ENCODE data around the gene CASZ1.

CASZ1 gene

DNA sequence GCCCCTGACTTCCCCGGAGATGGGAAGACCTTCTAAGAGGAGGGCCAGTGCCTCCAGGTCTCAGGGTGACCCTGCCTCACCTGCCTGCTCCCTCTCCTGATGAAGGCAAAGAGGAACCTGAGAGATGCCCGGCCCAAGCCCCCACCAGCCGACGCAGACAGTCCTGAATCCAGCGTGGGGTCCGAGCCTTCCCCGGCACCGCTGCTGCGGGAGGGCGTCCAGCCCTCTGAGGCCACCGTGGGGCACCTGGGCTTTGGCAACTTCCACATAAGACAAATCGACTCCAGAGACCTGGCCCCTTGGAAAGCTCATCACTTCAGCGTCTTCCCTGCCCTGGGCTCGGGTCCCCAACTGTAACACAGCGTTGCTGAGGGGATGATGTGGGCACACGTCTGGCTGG is 122.2 kb downstream of the CASZ1 start:
- no peak for DNase-seq

DNA sequence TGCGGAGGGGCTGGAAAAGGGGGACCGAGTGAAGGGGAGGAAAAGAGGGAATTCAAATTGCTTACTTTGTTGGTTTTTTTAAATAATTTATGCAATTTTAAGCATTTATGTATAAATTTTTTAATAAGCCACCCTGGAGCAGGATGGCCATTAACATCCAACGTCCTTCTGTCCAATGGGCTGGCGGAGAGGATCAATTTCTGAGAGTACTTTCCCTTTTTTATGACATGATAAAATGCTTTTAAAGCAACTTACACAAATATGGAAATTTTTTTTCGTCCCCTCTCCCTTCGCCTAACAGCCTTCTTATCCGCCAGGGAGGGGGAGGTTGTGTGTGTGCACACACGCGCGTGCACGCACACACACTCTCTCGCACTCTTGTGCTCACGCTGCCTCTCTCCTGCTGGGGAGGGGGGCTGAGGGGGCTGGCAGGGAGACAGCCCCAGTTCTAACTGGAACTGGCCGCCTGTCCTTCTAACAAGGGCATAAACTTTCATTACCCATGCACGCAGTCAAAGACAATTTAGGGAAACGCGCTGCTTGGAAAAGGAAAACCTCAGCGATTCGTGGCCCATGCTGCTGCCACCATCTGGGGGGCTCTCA is 123.2 kb downstream of the CASZ1 start:
- no peak for DNase-seq

DNA sequence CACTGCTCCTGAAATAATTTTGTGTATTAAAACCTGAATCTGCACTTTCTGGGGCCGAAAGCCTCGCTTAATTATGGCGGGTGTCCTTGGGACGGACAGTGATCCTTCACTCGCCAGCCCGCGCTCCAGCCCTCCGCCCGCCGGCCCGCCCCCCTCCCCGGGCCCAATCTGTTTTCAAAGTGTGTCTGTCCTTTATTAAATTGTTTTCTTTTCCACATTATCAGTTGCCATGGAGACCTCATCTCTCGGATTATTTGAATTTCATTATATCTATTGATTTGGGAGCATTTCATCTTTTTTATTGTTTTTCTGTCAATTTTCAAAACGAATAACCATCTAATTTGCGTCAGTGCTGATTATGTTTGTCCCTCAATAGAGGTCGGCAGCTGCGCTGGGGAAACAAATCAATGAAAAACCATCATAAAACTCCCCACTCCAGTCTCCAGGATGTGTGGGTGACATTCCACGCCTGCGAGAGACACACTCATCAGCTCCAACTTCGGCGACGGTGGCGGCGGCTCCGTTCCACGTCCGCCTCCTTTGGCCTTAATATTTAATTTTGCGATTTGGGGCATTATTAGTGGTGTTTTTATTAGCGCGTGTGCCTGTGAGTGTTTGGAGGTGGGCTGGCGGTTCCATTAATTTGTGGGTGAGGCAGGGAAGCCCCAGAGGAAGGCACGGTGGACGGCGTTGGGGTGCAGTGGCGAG is 123.9 kb downstream of the CASZ1 start:
- peak in 1 of 56 donors; percentile 25 for DNase-seq

DNA sequence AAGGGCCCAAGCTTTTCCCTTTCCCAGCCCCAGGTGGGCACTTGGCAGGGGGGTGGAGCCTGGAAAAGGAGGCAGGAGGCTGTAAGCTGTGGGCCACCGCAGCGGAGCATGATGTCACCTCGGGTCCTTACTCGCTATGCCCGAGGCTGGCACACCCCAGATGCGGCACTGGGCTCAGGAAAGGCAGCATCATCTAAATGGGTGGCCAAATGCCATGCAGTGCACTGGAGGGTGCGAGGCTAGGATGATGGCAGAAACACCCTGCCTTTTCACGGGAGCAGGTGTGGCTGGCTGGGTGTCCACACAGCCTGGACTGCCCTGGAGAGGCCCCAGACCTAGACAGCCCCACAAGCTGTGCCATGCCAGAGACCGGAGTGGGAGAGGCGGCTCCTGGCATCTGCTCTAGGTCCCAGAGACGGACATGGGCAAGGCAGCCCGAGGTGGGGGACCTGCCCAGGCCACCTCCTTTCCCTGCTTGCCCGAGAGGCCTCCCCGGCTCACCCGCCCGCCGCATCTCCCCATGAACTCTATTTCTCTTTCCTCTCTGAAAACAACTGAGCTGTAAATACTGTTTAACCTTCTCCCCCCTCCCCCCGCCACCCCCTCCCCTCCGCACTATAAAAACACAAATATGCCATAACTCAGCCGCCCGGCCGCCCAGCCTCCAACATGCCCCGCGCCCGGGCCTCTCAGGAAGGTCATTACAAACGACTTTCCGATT is 124.7 kb downstream of the CASZ1 start:
- DNase-seq = no peak

DNA sequence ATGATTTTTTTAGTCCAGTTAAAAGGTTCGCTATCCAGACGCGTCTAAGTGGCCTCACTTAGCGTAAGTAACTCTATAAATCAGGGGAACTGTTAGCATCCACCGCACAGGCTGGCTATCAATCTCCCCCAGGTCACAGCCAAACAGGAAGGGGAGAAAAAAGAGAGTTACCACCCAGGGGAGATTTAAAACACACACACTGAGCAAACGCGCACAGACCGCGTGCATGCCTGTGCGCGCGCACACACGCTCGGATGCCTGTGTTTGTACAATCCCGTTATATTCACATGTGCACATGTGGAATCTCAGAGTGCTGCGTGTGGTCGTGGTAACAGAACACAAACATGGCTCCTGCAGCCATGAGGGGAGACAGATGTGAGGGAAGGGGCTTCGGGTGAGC is 125.4 kb downstream of the CASZ1 start:
- DNase-seq = no peak

DNA sequence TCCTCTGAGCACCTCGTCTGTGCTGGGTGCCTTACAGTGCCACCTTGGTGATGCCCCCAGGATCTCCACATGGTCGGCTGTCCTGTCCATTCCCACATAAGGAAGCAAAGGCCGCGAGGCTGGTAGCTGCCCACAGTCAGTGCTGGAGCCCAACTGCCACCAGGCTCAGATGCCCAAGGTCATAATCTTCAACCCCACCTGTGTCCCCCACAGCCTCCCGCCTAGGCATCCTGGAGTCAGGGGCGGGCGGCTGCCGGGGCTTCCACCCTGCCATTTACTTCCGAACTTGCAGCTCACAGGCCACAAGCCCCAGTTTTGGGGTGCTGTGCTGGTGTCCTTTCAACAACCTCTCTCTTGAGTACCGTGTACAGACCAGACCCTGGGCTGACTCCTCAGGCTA is 126.3 kb downstream of the CASZ1 start:
- DNase-seq = no peak

DNA sequence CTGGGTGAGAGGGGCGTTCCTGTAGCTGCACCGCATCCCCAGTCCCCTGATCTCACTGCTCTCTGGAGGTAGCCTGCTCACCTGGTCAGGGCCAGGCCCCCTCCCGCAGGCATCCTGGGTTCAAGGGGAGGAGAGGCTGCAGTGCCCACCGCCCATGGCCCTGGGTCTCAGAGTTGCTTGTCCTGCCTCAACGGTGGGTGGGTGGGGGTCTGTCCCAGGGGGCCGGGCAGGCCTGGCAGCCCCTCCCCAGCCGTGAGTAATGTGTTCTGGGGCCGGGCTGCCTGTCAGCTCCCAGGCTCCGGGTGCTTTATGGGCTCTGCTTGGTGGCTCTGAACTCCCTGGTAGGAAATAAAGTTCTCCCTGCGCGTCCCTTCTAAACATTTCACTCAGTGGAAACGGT is 126.9 kb downstream of the CASZ1 start:
- no peak for DNase-seq

DNA sequence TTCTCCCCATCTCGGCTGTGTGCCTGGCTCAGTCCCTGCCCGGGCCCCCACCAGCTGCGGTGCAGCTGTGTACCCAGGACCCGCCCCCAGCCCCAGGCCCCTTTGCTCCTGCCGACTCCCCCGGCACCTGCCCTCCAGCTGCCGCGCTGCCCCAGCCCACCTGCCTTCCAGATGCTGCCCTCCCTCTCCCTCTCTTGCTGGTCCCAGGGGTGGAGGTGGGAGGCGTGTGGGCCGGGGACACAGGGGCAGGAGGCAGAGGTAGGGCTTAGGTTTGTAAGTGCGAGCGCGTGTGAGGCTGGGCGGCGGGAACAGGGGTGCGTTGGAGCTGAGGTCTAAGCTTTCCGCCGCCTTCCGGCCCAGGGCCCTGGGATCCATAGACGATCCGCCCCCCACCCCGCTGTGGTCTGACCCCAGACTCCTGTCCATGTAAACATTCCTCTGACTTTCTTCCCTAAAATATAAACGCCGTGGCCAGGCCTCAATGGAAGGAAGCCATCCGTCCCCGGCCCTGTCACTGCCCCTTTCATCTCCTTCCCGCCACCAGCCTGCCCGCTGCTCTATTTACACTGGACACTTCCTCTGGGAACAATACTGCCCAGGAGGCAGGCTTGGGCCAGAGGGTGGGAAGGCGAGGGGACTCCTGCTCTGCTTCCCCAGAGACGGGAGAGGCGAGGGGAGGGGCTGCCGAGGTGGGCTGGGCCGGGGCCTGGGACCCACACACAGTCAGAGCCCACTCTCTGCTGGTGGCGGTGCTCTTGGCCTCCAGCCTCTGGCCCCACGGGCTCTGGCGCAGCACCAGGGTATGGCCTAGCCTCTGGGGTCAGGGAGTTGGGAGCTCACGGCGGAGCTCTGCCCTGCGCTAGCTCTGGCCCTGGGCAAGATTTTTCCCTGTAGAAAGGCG is 128.3 kb downstream of the CASZ1 start:
- no peak for DNase-seq

DNA sequence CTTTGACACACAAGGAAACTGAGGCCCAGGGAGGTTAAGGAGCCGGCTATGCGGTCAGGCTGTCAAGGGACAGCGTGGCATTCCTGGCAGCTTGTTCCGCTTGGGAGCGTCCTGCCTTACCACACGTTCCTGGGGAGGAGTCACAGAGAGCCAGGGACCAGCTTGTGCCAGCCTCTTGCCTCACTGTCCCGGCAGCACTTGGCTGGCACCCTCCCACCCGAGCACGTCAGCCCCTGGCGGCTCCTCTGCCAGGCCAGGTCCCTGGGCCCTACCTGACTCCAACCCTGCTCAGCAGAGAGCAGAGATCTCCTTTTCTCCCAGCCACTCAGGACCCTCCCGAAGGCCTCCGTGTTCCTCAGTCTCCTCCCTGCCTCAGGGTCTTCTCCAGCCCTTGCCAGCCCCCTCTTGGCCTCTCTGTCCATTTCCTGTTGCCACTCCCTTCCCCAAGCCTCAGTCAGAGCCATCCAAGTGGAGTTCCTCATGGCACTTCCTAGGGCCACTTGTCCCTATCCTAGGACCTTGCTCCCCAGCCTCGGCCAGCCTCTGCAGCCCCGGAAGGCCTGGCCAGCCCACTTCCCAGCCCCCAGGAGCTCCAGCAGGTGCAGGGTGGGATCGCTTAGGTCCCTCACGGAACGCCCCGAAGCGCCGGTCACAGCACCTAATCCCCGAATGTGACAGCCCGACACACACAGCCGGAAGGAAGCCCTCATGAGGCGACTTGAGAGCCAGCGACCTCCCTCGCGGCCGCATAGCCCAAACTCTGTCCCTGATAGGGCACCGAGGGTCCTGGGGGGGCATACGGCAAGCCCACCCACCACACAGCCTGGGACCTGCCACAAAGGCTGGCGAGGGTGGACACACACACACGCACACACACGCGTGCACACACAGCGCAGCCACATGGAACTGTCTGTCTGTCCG is 130.3 kb downstream of the CASZ1 start:
- peak in 4 of 56 donors; percentile 7 to 21 (median 10) for DNase-seq

DNA sequence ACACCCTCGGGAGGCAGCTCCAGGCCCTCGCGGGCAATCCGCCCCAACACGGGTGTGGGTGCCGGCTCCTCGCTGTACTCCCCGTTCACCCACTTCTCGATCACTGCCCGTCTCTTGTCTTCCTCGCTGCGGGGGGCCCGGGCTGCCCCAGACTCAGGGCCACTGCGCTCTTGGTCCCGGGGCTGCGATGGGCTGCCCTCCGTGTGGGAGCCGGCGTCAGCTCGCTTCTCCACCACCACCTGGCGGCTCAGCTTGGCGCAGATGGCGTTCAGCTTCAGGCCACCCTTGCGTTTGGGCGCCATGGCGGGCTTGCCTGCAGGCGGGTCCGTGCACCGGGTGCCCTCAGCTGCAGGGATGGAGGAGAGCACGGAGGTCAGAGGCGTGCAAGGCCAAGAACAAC is 131.2 kb downstream of the CASZ1 start:
- DNase-seq = no peak

DNA sequence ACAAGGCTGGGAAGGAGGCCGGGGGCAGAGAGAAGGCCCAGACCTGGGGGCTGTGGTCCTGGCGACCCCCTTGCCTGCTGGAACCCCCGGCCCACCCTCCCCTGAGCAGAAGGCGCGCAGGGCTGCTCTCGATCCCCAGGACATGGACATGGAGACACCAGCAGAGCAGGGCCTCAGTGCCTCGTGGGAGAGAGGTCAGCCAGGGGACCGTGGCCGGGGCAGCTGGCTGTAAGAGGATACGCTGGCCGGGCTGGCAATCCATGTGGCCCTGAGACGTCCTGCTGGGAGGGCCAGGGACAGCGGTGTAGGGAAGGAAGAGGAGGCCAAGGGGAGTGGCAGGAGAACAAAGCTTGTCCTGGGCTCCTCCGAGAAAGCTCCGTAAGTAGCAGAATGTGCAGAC is 132.2 kb downstream of the CASZ1 start:
- DNase-seq = peak in 9 of 56 donors; percentile 4 to 33 (median 15)

DNA sequence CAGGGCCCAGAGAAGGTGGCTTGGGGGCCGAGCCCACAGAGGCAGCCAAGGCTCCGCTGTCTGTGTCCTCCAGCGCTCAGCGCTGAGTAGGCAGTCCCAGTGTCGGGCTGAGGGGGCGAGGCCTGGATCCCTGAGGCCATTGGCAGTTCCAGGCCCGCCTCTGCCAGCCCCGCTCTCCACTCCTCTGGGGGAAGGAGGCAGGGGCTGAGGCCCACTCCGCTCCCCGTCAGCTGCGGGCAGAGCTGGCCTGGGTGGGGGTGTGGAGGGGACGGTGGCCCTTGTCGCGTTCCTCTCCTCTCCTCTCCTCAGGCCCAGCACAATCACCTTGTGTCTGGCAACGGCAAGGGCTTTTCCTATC is 132.8 kb downstream of the CASZ1 start:
- DNase-seq = peak in 39 of 56 donors; percentile 4 to 67 (median 25)

DNA sequence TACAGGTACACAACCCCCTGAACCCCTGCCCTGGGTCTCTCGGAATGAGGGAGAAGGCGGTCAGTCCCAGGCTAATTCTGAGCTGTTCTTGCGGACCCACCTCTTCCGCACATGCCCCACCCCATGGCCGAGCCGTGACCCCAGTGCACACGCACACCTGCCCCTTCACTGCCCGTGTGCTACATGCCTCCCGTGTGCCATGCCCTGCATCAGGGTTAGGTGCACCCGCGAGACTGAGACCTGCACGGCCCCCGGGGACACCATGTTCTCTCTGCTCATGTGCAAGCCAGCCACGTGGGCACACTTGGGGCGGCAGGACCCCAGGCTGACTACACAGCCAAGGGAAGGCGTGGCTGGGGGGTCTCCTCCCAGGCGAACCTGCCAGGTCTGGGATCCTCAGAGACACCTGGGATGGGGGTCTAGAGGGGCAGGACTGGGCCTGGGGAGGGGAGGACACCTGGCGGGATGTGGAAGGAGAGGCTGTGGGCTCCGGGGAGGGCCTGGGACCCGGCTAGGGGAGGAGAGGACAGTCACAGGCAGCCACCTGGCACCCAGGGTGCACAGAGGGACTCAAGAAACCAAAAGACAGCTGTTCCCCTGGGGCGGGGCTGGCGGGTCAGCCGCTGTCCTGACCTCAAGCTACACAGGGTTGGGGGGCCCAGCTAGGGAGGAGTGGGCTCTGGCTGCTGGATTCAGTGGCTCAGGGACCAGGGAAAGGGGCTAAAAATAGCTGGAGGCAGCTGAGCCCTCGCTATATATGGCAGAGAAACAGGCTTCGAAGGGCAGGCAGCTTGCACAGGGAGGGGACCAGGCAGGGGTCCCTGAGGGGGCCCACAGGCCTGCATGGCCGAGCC is 133.4 kb downstream of the CASZ1 start:
- no peak for DNase-seq

DNA sequence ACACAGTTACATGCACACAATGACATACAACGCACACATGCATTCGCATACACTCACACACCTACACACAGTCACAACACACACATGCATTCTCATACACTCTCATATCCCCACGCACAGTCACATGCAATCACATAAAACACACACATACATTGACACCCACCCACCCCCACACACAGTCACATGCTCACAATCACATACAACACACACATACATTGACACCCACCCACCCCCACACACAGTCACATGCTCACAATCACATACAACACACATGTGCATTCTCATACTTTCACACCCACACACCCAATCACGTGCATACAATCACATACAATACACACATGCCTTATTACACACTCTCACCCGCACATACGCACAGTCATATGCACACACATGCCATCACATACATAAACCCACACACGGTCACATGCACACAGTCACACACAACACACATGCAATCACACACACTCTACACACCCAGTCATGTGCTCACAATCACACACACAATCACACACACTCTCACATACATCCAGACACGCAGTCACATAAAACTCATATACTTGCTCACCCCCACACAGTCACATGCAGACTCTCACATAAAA is 134.3 kb downstream of the CASZ1 start:
- no peak for DNase-seq

DNA sequence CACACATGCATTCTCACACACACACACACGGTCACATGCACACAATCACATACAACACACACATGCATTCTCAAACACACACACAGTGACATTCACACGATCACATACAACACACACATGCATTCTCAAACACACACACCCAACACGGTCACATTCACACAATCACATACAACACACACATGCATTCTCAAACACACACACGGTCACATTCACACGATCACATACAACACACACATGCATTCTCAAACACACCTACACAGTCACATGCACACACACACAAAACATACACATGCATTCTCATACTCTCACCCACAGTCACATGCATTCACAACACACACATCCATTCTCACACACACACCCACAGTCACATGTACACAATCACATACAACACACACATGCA is 135.0 kb downstream of the CASZ1 start:
- no peak for DNase-seq

DNA sequence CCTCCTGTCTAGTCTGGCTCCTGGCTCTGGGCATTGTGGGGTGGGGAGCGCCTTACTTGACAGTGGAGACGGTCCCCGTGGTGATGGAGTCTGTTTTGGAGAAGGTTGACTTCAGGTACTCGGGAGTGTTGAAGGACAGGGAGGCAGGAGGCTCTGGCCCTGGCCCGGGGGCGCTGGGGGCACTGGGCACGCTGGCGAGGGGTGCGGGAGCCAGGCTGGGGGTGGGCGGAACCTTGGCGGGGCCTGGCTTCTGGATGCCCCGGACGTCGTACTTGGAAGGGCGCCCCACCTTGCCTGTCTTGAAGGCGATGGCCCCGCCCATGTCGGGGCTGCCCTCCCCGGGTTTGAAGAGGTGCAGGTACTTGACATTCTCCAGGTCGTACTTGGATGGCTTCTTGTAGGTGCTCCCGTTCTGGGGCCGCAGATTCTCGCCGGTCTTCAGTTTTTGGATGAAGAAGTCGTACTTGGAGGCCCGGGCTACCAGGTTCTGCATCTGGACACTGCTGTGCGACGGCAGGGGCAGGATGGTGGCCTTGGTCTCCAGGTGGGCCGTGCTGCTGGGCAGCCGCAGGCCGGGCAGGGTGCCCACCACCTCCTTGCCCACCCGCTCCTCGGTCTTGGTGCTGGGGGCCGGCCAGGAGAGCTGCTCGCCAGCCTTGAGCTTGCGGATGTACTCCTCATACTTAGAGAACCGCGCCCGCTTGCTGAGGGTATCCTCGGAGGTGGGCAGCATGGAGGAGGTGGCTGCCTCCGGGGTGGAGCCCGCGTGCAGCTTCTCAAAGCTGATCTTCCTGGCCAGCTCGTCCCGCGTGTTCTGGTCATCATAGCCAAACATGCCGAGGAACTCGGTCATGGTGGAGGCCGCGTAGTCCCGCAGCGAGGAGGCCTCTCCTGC is 136.6 kb downstream of the CASZ1 start:
- no peak for DNase-seq

DNA sequence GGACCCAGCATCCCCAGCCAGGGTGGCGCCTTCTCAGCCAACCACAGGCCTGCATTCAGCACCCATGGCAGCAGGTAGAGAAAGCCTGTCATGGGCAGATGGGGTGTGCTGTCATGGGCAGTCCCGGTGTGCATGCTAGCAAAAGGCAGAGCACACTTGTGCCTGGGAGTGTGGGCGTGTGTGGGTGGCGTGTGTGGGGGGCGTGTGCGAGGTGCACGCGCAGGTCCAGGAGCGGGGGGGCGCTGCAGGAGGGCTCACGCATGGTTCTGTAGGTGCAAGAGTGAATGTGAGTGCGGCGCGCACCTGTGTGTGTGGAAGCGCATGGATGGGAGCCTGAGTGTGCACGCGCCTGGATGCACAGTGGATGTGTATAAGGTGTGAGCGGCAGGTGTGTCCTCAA is 137.2 kb downstream of the CASZ1 start:
- no peak for DNase-seq
